ENCODE results near the gene FRAS1. TPM values are rescaled to one million over a fixed set of nuclear protein-coding genes. Genes with fewer than 3 reads are reported as not detected.

FRAS1 gene
- total RNA-seq, 1 experiment from 2014 or later: 0.23 TPM

DNA sequence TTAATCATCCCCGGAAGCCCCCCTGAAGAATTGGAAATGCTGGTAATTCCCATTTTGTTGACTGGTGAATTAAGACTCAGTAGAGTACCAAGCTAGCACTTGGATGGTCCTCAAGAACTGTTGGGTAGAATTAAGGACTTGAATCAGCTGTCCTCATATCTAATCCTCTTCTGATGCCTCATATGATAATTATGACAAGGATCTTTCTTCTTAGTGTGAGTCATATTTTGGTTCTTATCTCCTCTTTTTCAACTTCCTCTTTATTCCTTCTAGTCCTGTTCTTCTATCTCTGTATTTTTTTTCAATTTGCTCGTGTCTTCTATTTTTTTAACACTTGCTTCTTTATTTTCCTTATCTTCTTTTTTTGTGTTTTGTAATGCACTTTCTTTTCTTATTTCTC, 288.1 kb downstream of the FRAS1 start:
- no peaks in the 10 kb centered on the region for H3K4me1 ChIP-seq (ENCODE audit: control insufficient read depth, insufficient read depth, low read length)
- H3K36me3 ChIP-seq (ENCODE audit: control insufficient read depth, insufficient read depth, low read length): no peaks in the 10 kb centered on the region
- in situ Hi-C loops (cut with HindIII; ENCODE audit: low pct_unique_long_range_greater_than_20kb, low sequenced_read_pairs): no loop called here
- ATAC-seq (no peak), DNase-seq (ENCODE audit: low read depth, low spot score) (no peak)
- intact Hi-C loops (cut with micrococcal nuclease; ENCODE audit: unreplicated experiment): no loop called here
- TF ChIP-seq, protein P1, sequence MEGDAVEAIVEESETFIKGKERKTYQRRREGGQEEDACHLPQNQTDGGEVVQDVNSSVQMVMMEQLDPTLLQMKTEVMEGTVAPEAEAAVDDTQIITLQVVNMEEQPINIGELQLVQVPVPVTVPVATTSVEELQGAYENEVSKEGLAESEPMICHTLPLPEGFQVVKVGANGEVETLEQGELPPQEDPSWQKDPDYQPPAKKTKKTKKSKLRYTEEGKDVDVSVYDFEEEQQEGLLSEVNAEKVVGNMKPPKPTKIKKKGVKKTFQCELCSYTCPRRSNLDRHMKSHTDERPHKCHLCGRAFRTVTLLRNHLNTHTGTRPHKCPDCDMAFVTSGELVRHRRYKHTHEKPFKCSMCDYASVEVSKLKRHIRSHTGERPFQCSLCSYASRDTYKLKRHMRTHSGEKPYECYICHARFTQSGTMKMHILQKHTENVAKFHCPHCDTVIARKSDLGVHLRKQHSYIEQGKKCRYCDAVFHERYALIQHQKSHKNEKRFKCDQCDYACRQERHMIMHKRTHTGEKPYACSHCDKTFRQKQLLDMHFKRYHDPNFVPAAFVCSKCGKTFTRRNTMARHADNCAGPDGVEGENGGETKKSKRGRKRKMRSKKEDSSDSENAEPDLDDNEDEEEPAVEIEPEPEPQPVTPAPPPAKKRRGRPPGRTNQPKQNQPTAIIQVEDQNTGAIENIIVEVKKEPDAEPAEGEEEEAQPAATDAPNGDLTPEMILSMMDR (IDR thresholded peaks at IDR 0.05): no peak
- TF ChIP-seq, protein P2, sequence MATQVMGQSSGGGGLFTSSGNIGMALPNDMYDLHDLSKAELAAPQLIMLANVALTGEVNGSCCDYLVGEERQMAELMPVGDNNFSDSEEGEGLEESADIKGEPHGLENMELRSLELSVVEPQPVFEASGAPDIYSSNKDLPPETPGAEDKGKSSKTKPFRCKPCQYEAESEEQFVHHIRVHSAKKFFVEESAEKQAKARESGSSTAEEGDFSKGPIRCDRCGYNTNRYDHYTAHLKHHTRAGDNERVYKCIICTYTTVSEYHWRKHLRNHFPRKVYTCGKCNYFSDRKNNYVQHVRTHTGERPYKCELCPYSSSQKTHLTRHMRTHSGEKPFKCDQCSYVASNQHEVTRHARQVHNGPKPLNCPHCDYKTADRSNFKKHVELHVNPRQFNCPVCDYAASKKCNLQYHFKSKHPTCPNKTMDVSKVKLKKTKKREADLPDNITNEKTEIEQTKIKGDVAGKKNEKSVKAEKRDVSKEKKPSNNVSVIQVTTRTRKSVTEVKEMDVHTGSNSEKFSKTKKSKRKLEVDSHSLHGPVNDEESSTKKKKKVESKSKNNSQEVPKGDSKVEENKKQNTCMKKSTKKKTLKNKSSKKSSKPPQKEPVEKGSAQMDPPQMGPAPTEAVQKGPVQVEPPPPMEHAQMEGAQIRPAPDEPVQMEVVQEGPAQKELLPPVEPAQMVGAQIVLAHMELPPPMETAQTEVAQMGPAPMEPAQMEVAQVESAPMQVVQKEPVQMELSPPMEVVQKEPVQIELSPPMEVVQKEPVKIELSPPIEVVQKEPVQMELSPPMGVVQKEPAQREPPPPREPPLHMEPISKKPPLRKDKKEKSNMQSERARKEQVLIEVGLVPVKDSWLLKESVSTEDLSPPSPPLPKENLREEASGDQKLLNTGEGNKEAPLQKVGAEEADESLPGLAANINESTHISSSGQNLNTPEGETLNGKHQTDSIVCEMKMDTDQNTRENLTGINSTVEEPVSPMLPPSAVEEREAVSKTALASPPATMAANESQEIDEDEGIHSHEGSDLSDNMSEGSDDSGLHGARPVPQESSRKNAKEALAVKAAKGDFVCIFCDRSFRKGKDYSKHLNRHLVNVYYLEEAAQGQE (IDR thresholded peaks at IDR 0.05; ENCODE audit: insufficient read depth in 1 of 2, low read depth in 2 of 2, low read length in 1 of 2): no peak
- TF ChIP-seq TCF7L2 (IDR thresholded peaks at IDR 0.05; ENCODE audit: low read depth, low read length) (no peak), POLR2AphosphoS5 (IDR thresholded peaks at IDR 0.05; ENCODE audit: low read depth, low read length) (no peak), SIN3A (IDR thresholded peaks at IDR 0.05; ENCODE audit: borderline replicate concordance, insufficient read depth, low read depth, low read length) (no peak)
- BruUV-seq (replicated peaks): no TSS peak
- no peak overlapping the region for H3K27ac ChIP-seq (ENCODE audit: low read length)
- H3K9me3 ChIP-seq (ENCODE audit: control insufficient read depth, insufficient read depth, low read depth, low read length): no peaks in the 10 kb centered on the region
- H3K27me3 ChIP-seq (ENCODE audit: control insufficient read depth, insufficient read depth, low read length): no peaks in the 10 kb centered on the region
- POLR2A ChIA-PET: no interaction called here
- CTCF ChIA-PET: no interaction called here
- H3K4me3 ChIP-seq (ENCODE audit: low read depth in 2 of 2, low read length in 2 of 2): no peak overlapping the region

DNA sequence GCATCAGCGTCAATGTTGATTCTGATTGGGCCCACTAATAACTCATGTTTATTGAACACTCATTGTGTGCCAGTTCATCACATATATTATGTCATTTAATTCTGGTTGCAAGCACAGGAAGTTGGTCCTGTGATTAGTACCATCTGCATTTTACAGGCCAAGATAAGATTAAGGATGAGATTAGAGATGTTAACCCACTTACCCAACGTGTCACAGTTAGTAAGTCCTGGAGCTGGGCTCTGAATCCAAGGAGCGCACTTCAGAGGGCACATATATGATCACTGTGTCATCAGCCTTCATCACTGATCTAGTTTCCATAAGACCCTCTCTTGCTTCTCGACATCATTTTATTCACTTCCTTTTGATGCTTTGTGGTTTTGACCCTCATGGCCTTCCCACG, 289.1 kb downstream of the FRAS1 start:
- no peaks in the 10 kb centered on the region for H3K36me3 ChIP-seq (ENCODE audit: control insufficient read depth, insufficient read depth, low read length)
- no peak overlapping the region for H3K27ac ChIP-seq (ENCODE audit: low read length)
- in situ Hi-C loops (cut with HindIII; ENCODE audit: low pct_unique_long_range_greater_than_20kb, low sequenced_read_pairs) (no loop called here), intact Hi-C loops (cut with micrococcal nuclease; ENCODE audit: unreplicated experiment) (no loop called here)
- DNase-seq (ENCODE audit: low read depth, low spot score) (no peak), ATAC-seq (no peak)
- no peak overlapping the region for H3K4me3 ChIP-seq (ENCODE audit: low read depth in 2 of 2, low read length in 2 of 2)
- ChIA-PET POLR2A (no interaction called here), CTCF (no interaction called here)
- no peaks in the 10 kb centered on the region for H3K27me3 ChIP-seq (ENCODE audit: control insufficient read depth, insufficient read depth, low read length)
- no peaks in the 10 kb centered on the region for H3K4me1 ChIP-seq (ENCODE audit: control insufficient read depth, insufficient read depth, low read length)
- BruUV-seq (replicated peaks): no TSS peak
- H3K9me3 ChIP-seq (ENCODE audit: control insufficient read depth, insufficient read depth, low read depth, low read length): no peaks in the 10 kb centered on the region
- TF ChIP-seq, protein P2 (IDR thresholded peaks at IDR 0.05; ENCODE audit: insufficient read depth in 1 of 2, low read depth in 2 of 2, low read length in 1 of 2): no peak
- no peak for TF ChIP-seq SIN3A (IDR thresholded peaks at IDR 0.05; ENCODE audit: borderline replicate concordance, insufficient read depth, low read depth, low read length)
- no peak for TF ChIP-seq POLR2AphosphoS5 (IDR thresholded peaks at IDR 0.05; ENCODE audit: low read depth, low read length)

All from Panc1 (cell line).